ENCODE measurements around the gene FAM200C.
"Not testable (repeated sequence)": the region's sequence is repeated elsewhere in the genome, so short reads cannot be mapped to it uniquely, and the experiment has no call there.

The FAM200C gene

DNA sequence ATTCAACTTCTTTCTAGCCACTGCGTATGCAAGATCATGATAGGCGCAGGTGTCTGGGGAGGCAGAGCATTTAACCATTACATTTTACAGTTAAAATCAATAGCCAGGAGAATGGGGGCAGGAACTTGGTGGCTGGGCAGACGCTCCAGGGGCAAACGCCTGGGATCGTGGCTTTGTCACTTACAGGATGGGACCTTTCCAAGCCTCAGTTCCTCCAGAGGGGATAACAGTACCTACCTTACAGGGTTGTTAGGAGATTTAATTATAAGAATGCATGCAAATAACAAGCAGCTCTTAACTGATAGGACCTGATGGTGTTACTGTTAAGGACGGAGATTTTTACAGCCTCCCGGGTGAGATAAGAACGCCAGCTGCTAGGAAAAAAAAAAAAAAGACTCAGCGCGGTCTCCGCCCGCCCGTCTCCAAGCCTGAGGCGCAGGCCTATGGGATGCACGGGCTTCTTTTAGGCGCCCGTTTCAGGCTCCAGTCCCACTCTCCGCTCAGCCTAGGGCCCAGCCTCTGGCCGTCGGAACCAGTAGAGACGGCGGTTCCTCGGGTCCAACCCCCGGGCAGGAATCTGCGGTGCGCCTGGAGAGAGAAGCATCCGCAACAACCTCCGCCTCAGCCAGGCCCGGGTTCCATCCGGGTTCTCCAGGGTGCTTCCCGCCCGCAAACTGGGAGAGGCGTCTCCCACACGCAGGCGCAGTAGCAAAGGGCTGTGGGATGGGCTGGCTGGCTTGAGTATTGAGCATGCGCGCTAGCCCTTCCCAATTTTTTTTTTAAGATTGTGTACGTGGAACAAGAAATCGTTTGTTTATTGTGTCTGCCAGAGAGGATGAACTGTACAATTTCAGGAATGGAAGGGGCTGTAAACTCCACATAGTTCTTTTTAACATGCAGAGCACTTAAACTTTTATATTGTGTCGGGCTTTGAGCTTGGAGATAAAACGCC, at the start of gene FAM200C:
Gene FAM200C, minus strand, starts transcription at position 653 of the 952 bp plus-strand sequence. CDS start 4,564 bp downstream, outside the sequence.
- DNase-seq (ENCODE audit: low spot score), result peak; percentile 99

DNA sequence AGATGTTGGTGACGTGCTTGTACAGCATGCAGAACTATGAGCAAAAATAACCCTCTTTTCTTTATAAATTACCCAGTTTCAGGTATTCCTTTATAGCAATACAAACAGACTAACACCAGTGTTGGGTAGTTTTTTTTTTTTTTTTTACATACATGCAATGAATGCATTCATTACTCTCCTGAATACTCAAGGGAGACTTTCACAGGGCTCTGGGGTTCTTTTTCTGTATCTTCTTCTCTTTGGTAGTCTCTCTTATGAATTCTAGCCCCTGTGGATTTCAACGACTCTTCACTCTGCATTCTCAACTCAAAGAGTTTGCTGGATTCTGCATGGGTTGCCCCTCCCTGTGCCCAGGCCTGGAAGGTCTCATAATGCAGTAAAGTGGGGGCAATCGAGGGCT, 49.6 kb upstream of the FAM200C start:
- DNase-seq (ENCODE audit: low spot score), result no peak

DNA sequence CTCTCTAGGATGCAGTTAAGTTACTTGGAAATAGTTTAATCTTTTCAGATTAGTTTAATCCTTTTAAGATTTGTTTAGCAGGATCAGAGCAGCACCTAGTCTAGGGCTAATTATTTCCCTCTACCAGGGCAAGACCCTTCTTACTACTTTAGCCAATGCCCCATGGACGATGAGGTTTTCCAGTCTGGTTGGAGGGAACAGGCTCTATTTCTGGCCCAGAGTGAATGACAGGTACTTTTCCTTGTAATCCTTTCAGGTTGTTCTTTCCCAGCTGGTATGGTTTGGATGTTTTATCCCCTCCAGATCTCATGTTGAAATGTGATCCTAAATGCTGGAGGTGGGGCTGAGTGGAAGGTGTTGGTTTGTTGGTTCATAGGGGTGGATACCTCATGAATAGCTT, 49.0 kb upstream of the FAM200C start:
- no peak for DNase-seq (ENCODE audit: low spot score)

DNA sequence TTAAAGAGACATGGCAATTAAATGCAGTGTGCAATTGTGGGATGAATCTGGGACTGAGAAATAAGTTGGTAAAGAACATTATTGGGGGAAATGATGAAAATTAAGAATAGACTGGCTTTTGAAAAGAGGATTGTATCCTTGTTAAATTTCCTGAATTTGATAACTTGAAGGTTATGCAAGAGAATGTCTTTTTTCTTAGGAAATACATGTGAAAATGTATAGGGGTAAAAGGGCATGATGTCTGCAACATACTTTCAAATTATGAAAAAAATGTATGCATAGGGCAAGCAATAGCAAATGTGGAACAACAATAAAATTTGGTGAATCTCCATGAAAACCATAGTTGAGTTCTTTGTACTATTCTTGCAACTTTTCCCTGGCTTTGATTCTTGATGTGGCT, 45.9 kb upstream of the FAM200C start:
- no peak for DNase-seq (ENCODE audit: low spot score)

DNA sequence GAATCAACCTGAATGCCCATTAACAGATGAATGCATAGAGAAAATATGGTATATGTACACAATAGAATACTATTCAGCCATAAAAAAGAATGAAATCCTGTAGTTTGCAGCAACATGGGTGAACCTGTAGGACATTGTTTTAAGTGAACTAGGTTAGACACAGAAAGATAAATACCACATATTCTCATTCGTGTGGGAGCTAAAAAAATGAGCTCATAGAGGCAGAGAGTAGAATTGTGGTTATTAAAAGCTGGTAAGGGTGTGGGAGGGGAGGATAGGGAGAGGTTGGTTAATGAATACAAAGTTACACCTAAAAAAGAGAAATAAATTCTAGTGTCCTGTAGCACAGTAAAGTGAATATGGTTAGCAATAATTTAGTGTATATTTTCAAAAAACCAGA, 45.3 kb upstream of the FAM200C start:
- no peak for DNase-seq (ENCODE audit: low spot score)

DNA sequence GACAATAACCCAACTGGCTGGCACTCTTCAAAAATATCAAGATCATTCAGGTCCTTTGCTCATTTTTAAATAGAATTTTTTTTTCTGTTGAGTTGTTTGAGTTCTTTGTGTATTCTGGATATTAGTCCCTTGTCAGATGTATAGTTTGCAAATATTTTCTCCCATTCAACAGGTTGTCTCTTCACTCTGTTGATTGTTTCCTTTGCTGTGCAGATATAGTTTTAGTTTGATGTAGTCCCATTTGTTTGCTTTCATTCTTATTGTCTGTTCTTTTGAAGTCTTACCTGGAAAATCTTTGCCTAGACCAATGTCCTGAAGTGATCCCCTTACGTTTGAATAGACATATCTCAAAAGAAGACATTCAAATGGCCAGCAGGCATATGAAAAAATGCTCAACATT, 44.6 kb upstream of the FAM200C start:
- no peak for DNase-seq (ENCODE audit: low spot score)

DNA sequence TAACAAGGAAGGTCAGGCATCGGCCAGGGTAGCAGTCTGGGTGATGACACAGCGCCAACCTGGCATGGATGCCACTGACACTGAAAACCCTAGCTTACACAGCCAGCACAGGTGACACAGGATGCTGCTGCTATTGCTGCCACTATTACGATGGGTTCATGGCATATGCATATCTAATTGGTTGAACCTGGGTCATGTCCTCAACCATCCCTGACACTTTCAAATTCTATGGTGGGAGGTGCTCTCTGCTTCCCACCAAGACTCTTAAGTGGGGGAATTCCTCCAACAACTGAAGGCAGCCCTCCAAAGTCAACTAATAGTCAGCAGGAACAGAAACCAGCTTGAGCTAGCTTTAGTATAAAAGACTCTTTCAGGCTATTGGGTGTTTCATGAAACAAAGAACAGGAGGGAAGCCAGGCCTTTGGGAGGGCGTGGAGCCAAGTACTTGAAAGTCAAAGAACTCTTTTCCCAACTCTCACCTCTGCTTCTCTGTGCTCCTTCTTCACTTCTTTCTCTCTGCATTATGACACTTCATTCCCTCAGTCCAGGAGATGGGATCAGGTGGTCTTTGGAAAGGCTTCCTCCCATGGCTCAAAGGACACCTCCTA, 43.1 kb upstream of the FAM200C start:
- DNase-seq (ENCODE audit: low spot score), result no peak

DNA sequence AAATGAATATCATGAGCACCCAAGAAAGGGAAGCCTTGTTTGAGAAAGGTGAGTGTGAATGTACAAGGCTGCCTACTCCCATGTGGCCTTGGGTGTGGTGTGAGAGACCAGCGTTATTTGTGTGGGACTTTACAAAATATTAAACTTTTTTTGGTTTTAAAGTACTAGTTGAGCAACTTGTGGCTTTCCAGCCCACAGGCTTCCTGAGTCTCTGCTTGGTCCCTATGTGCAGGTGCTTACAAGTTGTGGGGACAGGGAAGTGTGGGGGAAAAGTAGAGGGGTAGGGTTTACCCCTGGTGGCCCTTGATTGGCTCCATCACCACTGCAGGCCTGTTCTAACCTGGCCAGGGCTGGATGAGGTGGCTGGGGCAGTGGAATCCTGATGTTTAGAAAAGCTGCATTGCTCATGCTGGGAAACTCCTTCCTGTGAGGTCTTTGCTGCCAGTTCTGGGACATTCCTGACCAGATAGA, 41.5 kb upstream of the FAM200C start:
- no peak for DNase-seq (ENCODE audit: low spot score)

DNA sequence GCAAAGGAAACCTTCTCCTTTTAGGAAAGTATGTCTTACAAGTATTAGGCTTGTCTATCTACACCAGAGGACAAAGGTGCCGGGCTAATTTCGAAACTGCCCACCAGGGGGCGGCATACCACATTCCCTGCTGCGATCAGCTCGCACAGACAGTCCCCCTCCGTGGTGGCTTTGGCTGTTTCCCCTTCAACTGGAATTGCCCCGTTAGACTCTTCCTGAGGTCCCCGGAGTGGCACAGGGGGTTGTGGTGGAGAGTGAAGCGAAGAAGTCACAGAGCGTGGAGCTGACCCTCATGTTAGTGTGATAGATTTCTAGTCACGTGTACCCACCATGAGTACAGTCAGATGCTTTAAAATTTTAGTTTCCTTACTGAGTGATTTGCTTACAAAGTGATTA, 39.3 kb upstream of the FAM200C start:
- peak; percentile 86 for DNase-seq (ENCODE audit: low spot score)

DNA sequence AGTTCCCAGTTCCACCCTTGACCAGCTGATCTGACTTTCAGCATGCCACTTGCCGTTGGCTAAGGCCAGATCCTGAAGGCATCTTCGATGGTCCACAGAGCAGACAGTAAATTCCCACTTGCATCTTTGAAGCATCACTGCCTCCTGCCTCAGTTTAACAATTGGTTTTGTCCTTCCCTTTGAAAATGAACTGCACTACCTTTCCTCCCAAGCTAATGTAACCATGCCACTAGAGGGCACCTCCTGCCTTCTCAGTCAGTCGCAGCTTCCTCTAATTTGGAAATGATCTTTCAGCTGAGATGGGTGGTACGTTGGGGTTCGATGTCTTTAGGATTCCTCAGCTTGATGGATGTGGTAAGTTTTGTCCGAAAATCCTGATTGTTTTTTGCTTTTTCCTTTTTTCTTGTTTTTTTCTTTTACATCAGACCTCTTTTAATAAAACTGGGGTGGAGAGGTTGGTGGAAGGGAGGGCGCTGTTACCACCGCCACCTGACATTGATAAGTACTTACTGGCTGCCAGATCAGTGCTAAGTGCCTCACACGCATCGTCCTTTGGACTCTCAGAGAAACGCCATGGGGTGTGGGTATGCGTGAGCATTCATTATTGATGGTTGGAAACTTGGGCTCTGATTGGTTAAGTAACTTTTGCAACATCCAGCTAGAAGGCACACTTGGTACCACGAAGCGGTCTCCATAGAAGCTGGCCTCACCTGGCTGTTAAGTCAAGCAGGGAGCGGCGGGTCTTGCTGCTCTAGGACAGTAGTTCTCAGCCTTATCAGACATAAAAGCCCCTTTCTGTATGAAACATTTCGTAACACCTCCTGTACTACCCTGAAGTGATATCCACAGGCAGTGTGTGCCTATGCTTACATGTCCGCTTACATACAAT, 38.7 kb upstream of the FAM200C start:
- DNase-seq (ENCODE audit: low spot score), result peak; percentile 66

DNA sequence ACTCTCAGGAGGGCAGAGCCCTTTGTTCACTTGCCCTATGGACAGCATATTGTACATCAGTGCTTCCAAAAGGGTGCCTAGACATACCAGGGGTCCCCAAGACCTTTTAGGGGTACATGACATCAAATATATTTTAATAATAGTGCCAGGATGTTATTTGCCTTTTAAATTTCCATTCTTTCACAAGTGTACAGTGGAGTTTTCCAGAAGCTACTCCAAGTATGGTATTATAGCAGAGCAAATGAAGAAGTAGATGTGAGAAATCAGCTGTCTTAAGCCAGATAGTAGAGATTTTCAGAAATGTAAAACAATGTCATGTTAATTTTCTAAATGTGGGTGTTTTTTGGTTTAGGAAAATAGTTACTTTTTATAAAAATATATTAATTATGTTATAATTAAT, 37.4 kb upstream of the FAM200C start:
- no peak for DNase-seq (ENCODE audit: low spot score)

DNA sequence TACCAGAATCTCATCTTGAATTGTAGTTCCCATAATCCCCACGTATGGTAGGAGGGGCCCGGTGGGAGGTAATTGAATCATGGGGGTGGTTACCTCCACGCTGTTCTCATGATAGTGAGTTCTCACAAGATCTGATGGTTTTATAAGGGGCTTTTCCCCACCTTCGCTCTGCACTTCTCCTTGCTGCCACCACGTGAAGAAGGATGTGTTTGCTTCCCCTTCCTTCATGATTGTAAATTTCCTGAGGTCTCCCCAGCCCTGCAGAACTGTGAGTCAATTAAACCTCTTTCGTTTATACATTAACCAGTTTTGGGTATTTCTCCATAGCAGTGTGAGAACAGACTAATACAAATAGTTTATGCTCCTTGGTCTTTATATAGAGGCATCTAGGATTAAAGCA, 36.8 kb upstream of the FAM200C start:
- DNase-seq (ENCODE audit: low spot score), result not testable (repeated sequence)

DNA sequence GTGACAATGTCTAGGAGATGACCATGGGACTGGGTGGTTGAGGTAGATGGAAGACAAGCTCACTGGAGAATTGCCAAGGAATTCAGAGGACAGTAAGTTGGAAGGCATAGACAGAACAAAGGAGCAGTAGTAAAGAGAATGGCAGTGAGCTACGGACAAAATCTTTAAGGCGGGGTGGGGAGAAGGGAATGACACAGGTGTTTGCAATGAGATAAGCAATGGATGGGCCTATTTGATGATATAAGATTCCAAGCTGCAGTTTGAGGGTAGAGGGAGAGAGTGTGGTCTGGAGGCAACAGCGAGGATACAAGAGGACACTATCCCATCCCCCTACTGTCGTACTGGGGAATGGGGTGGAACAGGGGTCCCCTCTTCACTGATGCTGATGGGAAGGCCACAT, 36.2 kb upstream of the FAM200C start:
- DNase-seq (ENCODE audit: low spot score), result no peak

DNA sequence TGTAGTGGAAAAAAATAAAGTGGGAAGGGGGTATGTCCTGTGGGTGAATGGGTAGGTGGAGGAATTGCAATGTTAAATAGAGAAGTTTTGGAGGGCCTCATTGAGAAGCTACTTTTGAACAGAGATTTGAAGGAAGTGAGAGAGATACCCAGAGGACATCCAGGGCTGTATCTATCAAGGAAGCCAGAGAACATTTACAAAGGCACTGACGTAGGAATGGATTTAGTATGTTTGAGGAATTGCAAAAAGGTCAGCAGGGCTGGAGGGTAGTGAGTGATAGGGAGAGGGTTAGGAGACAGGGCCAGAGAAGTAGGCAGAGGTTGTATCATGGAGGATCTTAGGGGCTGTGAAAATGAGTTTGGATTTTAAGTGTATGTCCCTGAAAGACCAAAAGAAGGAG, 35.7 kb upstream of the FAM200C start:
- DNase-seq (ENCODE audit: low spot score), result no peak

DNA sequence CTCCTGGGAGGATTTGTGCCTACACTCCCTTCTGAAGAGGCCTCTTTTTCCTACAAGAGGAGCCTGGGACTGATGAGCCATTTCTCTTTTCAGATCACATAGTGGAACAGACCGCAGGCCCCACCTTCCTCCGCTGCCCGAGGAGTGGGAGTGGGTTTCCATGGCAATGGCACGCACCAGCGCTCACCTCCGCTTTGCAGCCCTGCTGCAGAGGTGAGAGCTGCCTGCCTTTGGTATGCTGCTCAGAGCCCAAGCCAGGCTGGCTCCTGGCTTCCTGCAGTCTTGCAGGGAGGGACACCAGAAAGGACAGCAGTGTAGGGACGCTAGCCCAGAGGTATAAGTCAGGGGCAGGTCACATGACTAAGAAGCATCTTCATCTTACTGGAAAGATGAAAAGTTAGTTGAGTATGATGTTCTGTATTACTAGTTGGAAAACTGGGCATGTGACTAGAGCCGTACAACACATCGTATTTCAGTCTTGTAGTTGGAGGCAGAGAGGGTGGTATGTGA, 34.2 kb upstream of the FAM200C start:
- no peak for DNase-seq (ENCODE audit: low spot score)

DNA sequence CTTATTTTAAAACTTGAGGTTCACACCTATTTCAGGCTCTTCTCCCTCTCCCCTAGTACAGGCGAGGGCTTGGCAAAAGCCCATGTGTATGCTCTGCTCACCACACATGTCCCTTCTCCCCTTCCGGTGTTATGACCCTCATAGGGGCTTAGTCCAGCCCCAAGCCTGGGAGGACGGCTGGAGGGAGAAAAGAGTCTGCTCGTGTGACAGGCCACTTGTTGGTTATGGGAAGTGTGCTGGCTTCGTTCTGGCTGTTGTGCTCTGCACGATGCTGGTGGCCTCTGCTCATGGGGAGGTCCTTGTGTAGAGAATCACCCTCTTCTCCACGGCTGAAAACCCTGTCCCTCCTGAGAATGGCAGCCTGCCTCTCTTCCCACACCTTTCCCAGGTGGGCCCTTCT, 32.9 kb upstream of the FAM200C start:
- DNase-seq (ENCODE audit: low spot score), result no peak

DNA sequence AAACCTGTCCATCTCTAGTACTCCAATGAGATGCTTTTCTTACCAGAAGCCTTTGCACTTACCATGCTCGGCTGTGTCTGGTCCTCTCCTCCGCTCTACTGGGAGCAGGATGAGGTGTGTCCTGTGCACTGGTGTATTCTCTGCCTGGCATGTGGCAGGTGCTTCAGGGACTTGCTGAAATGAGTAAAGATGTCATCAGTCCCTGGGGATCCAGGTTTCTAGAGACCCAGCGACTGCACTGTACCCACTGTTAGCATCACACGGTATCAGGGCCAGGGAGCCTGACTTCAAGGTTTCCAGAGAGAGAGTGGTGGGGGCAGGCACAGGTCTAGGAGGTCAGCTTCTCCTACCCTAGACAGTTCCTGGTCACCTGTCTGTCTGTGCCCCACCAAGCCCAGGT, 32.3 kb upstream of the FAM200C start:
- DNase-seq (ENCODE audit: low spot score), result no peak

DNA sequence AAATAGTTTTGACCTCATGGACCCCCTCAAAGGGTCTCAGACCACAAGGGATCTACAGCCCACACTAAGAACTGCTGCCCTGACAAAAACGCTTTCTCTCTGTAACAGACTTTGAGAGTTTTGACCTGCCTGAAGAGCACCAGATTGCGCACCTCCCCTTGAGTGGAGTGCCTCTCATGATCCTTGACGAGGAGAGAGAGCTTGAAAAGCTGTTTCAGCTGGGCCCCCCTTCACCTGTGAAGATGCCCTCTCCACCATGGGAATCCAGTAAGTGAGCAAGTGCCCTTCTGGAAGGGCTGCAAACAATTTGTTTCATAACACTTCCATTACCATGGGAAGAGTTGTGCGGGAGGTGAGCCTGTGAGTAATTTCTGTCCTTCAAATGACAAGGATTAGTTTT, 27.8 kb upstream of the FAM200C start:
- no peak for DNase-seq (ENCODE audit: low spot score)

DNA sequence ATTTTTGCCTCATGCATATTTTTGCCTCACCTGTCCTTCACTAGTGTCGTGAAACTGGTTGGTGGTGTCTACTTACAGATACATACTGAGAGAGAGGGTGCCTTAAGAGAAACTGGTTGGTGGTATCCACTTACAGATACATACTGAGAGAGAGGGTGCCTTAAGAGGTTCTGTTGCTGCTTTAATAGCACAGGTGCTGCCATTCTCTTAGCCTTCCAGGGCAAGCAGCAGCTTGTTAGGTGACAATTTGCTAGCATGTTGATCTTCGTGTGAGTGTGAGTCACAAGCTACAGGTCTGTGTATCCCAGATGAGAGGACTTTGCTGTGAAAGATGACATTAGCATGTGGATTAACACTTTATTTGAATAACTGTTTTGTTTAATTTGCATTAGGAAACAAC, 23.2 kb upstream of the FAM200C start:
- DNase-seq (ENCODE audit: low spot score), result no peak

DNA sequence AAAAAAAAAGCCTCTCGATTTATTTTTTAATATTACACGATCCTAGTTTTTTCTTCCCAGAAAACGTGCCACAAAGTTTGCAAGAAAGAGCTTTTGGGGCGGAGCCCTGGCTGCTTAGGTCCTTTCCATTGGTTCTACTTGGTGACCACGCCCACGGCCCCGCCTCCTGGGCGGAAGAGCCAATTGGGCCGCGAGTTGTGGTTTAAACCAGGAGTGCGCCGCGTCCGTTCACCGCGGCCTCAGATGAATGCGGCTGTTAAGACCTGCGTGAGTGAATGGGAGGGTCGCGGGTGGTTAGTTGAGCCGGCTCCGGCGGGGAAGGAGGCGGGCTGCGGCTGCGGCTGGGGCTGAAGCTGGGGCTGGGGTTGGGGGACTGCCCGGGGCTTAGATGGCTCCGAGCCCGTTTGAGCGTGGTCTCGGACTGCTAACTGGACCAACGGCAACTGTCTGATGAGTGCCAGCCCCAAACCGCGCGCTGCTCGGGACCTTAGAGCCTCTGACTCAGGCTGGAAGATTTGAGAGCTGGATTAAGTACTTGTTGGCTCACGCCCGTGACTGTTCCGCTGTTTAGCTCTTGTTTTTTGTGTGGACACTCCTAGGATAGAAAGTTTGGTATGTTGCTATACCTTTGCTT, 21.9 kb upstream of the FAM200C start, which contains the start of gene PTTG1:
Gene PTTG1, plus strand, starts transcription at position 231 of the 634 bp plus-strand sequence. CDS start 458 bp downstream, outside the sequence.
- DNase-seq (ENCODE audit: low spot score), result peak; percentile 91

DNA sequence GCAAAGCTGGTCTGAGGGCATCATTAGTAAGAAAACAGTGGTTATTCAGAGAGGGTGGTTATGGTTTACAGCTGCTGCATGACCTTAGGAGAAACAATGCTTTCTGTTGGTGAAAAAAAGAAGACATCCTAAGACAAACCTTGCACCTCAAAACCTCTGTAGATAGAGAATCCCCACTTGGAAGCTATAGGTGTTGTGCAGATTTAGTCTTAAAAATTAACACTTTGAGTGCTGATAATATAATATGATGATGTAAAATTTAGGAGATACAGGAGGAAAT, 20.4 kb upstream of the FAM200C start:
- no peak for DNase-seq (ENCODE audit: low spot score)

Data from D341Med (cell line).